ENCODE measurements around the gene RABEP1.

GRCh38 chr17:5309851-5310250 is 27.8 kb downstream of the RABEP1 start:
- TF ChIP-seq POLR2A (IDR thresholded peaks at IDR 0.05; ENCODE audit: low read depth, low read length) (no peak), POLR2AphosphoS5 (IDR thresholded peaks at IDR 0.05; ENCODE audit: low read depth, low read length) (no peak), TAF1 (IDR thresholded peaks at IDR 0.05; ENCODE audit: borderline replicate concordance, low read depth, low read length) (no peak)
